H1 (cell line): ENCODE measurements around the gene GDPD3. TPM values are rescaled to one million over a fixed set of nuclear protein-coding genes. Genes with fewer than 3 reads are reported as not detected.

Experiments
- CTCF ChIA-PET: fragments of 300-600 bp; sonication (Branson Sonifier 250); formaldehyde crosslinking; loops from one replicate; lab custom pipeline; 2021; ENCODE audit not compliant: partially characterized antibody; lab: Charles Lee
- POLR2A ChIA-PET: fragments of 300-600 bp; sonication (Branson Sonifier 250); formaldehyde crosslinking; loops from one replicate; lab custom pipeline; 2021; ENCODE audit warnings: inconsistent platforms; ENCODE audit not compliant: partially characterized antibody; lab: Charles Lee
- DNase-seq, 2 experiments: peaks; one replicate each; pipeline versions ENCODE4 v3.0.0 to v3.0.0-alpha.2; 2010 to 2022; ENCODE audit warnings: low spot score in 2 of 2, low read depth in 1 of 2, mixed read lengths in 1 of 2
- FAIRE-seq: peaks from 2 replicates; lab custom pipeline; 2011; peaks lifted over from hg19 to GRCh38; lab: Jason Lieb, UNC
- H2AFZ ChIP-seq: 2 replicates; pipeline ENCODE4 v1.8.1; 2012; ENCODE audit warnings: low read length, inconsistent platforms
- H2AK5ac ChIP-seq: 2 replicates; pipeline ENCODE4 v1.6.1; 2013; ENCODE audit warnings: low read depth, low read length
- H2BK120ac ChIP-seq: replicated peaks from 2 replicates; pipeline ENCODE3; 2013; ENCODE audit warnings: low read depth, low read length, inconsistent platforms
- H2BK12ac ChIP-seq: 2 replicates; pipeline ENCODE4 v1.6.1; 2013; ENCODE audit warnings: low read depth, low read length
- H2BK15ac ChIP-seq: 2 replicates; pipeline ENCODE4 v1.6.1; 2013; ENCODE audit warnings: low read length
- H2BK20ac ChIP-seq: 2 replicates; pipeline ENCODE4 v1.6.1; 2013; ENCODE audit warnings: low read length
- H2BK5ac ChIP-seq: 2 replicates; pipeline ENCODE4 v1.6.1; 2013; ENCODE audit warnings: low read depth, low read length
- H3K14ac ChIP-seq: 2 replicates; pipeline ENCODE4 v1.6.1; 2013; ENCODE audit warnings: inconsistent platforms; ENCODE audit not compliant: insufficient read length
- H3K18ac ChIP-seq: 2 replicates; pipeline ENCODE4 v1.6.1; 2013; ENCODE audit warnings: low read length; ENCODE audit errors: extremely low read depth
- H3K23ac ChIP-seq: 2 replicates; pipeline ENCODE4 v1.6.1; 2013; ENCODE audit warnings: inconsistent platforms; ENCODE audit not compliant: insufficient read length
- H3K23me2 ChIP-seq: 2 replicates; pipeline ENCODE4 v1.6.1; 2013; ENCODE audit warnings: low read depth, low read length
- H3K27ac ChIP-seq: 2 replicates; pipeline ENCODE4 v1.6.1; 2011; ENCODE audit warnings: low read depth, low read length, inconsistent platforms
- H3K27me3 ChIP-seq, 4 experiments: replicated peaks in 1 of 4; 1 replicate in 1 of 4; 2 replicates in 3 of 4; pipeline versions ENCODE4 v1.6.1 to v1.8.1; 2011 to 2013; ENCODE audit warnings: low read length in 3 of 4, mild to moderate bottlenecking in 3 of 4, inconsistent platforms in 2 of 4, mixed read lengths in 2 of 4, moderate library complexity in 1 of 4; ENCODE audit not compliant: control insufficient read depth in 3 of 4, insufficient read depth in 3 of 4; ENCODE audit errors: extremely low read depth in 1 of 4
- H3K36me3 ChIP-seq, 4 experiments: 2 replicates each; pipeline versions ENCODE4 v1.6.1 to v1.8.1; 2011 to 2013; ENCODE audit warnings: mild to moderate bottlenecking in 4 of 4, low read length in 3 of 4, moderate library complexity in 2 of 4, control low read depth in 1 of 4, inconsistent platforms in 1 of 4; ENCODE audit not compliant: insufficient read depth in 4 of 4, control insufficient read depth in 2 of 4
- H3K4ac ChIP-seq: replicated peaks from 2 replicates; pipeline ENCODE3; 2013; ENCODE audit warnings: low read length, low read depth, mixed read lengths, inconsistent platforms; ENCODE audit not compliant: insufficient read length
- H3K4me1 ChIP-seq, 4 experiments: replicated peaks in 1 of 4; 1 replicate in 1 of 4; 2 replicates in 3 of 4; pipeline versions ENCODE4 v1.6.1 to v1.8.1; 2011 to 2013; ENCODE audit warnings: low read length in 3 of 4, inconsistent platforms in 2 of 4, mixed read lengths in 1 of 4; ENCODE audit not compliant: insufficient read depth in 4 of 4, control insufficient read depth in 3 of 4
- H3K4me2 ChIP-seq, 2 experiments: 2 replicates each; pipeline versions ENCODE4 v1.6.1 to v1.8.1; 2011 to 2013; ENCODE audit warnings: low read depth in 2 of 2, low read length in 2 of 2, control low read depth in 1 of 2, inconsistent platforms in 1 of 2, mild to moderate bottlenecking in 1 of 2; ENCODE audit not compliant: insufficient read depth in 1 of 2
- H3K4me3 ChIP-seq, 4 experiments: fragments of 200-600, 300-600 bp in 1 of 4; sonication (generic), shearing (Covaris generic), sonication (Bioruptor Twin) in 1 of 4; 2 replicates each; pipeline versions ENCODE4 v1.5.1 to v1.8.1; 2011 to 2016; ENCODE audit warnings: low read length in 4 of 4, low read depth in 3 of 4, control low read depth in 2 of 4, inconsistent platforms in 2 of 4, mild to moderate bottlenecking in 2 of 4, mixed read lengths in 1 of 4, moderate library complexity in 1 of 4; ENCODE audit not compliant: insufficient read depth in 2 of 4; ENCODE audit errors: extremely low read depth in 1 of 4
- H3K56ac ChIP-seq: replicated peaks from 2 replicates; pipeline ENCODE3; 2013; ENCODE audit warnings: low read depth, mild to moderate bottlenecking, mixed read lengths, low read length, inconsistent platforms; ENCODE audit not compliant: insufficient read length
- H3K79me1 ChIP-seq: 2 replicates; pipeline ENCODE4 v1.6.1; 2013; ENCODE audit warnings: low read depth, low read length, control low read depth
- H3K79me2 ChIP-seq, 2 experiments: 2 replicates each; pipeline versions ENCODE4 v1.6.1 to v1.8.1; 2012 to 2013; ENCODE audit warnings: low read length in 2 of 2, mild to moderate bottlenecking in 2 of 2, inconsistent platforms in 1 of 2; ENCODE audit not compliant: insufficient read depth in 2 of 2, control insufficient read depth in 1 of 2
- H3K9ac ChIP-seq, 4 experiments: replicated peaks in 1 of 4; 1 replicate in 1 of 4; 2 replicates in 3 of 4; pipeline versions ENCODE4 v1.6.1 to v1.8.1; 2011 to 2013; ENCODE audit warnings: low read depth in 3 of 4, low read length in 3 of 4, control low read depth in 2 of 4, mild to moderate bottlenecking in 2 of 4, moderate library complexity in 2 of 4, inconsistent platforms in 1 of 4; ENCODE audit errors: extremely low read depth in 1 of 4
- H3K9me3 ChIP-seq, 2 experiments: 2 replicates each; pipeline versions ENCODE4 v1.6.1 to v1.8.1; 2012 to 2013; ENCODE audit warnings: mild to moderate bottlenecking in 2 of 2, moderate library complexity in 2 of 2, control low read depth in 1 of 2, inconsistent platforms in 1 of 2, low read depth in 1 of 2, low read length in 1 of 2, mixed read lengths in 1 of 2; ENCODE audit not compliant: insufficient read depth in 2 of 2
- H4K20me1 ChIP-seq, 2 experiments: replicated peaks in 1 of 2; 2 replicates each; pipeline versions ENCODE3 to v1.8.1; 2011 to 2013; ENCODE audit warnings: inconsistent platforms in 2 of 2, low read length in 2 of 2, mild to moderate bottlenecking in 1 of 2; ENCODE audit not compliant: insufficient read depth in 2 of 2, control insufficient read depth in 1 of 2
- H4K5ac ChIP-seq: 2 replicates; pipeline ENCODE4 v1.6.1; 2013; ENCODE audit warnings: low read length, low read depth, mixed read lengths, inconsistent platforms; ENCODE audit not compliant: insufficient read length
- H4K8ac ChIP-seq: 2 replicates; pipeline ENCODE4 v1.8.0; 2013; ENCODE audit warnings: mild to moderate bottlenecking, moderate library complexity, low read length, inconsistent platforms; ENCODE audit not compliant: insufficient read depth; ENCODE audit errors: extremely low read depth
- H4K91ac ChIP-seq: replicated peaks from 2 replicates; pipeline ENCODE3; 2013; ENCODE audit warnings: low read length, mixed read lengths, inconsistent platforms; ENCODE audit not compliant: insufficient read length
- SIX5 ChIP-seq: IDR thresholded peaks from 2 replicates; pipeline ENCODE4 v1.6.1; 2011; ENCODE audit warnings: mild to moderate bottlenecking, low read depth, low read length
- SP1 ChIP-seq: IDR thresholded peaks from 2 replicates; pipeline ENCODE4 v1.6.1; 2011; ENCODE audit warnings: low read depth, low read length
- TEAD4 ChIP-seq: IDR thresholded peaks from 2 replicates; pipeline ENCODE4 v1.6.1; 2012; ENCODE audit warnings: low read depth, low read length, inconsistent platforms, mixed read lengths
- WGBS, 2 experiments: shearing (Covaris generic) in 1 of 2; methylation state at CpG; one replicate each; pipeline versions ENCODE4 v1.1.6 to v1.1.7; 2013 to 2015; ENCODE audit warnings: low lambda C conversion rate in 2 of 2, mixed read lengths in 2 of 2, inconsistent platforms in 1 of 2, low coverage in 1 of 2, missing lambda C conversion rate in 1 of 2; ENCODE audit not compliant: insufficient replicate concordance in 2 of 2, insufficient coverage in 1 of 2, insufficient read length in 1 of 2; ENCODE audit errors: extremely low coverage in 1 of 2, missing lambda C conversion rate in 1 of 2; 5-methylcytosine and 5-hydroxymethylcytosine counted together
- polyA plus RNA-seq, 7 experiments: library from polyadenylated mRNA; depleted of rRNA in 3 of 7; stranded (reverse) in 5 of 7; unstranded in 2 of 7; fragments of >200 nt in 5 of 7; fragments of 200-250 nt in 2 of 7; gene quantifications; 1 replicate in 5 of 7; 2 replicates in 1 of 7; 4 replicates in 1 of 7; pipeline versions ENCODE4 v1.2.1 to v1.2.3, GENCODE V29; 2011 to 2013; ENCODE audit warnings: missing spikeins in 2 of 7, mixed read lengths in 2 of 7
- total RNA-seq: library from RNA; stranded (reverse); fragmentation: NEBNext Ultra II Directional; extraction: Animal tissue kit (Norgen Biotek cat#: 25700); gene quantifications from 2 replicates; pipeline ENCODE4 v1.2.1, GENCODE V29; 2021

The GDPD3 gene
- total and polyA plus RNA-seq, 2 of the 8 experiments (the other 6 are each of a cell fraction or from before 2014, with no cell fraction given) = 0.20 TPM; not detected in 1

GRCh38 chr16:30069611-30070462 lies 43.5 kb downstream of the GDPD3 start:
- H3K79me2 ChIP-seq = peaks cover 15 to 30% of the 10 kb centered on the region in 2 experiments
- no peak for FAIRE-seq
- no peak for TF ChIP-seq SIX5
- TF ChIP-seq SP1 = peak; percentile 1; the same call in 1 of the 2 replicates
- no peak for TF ChIP-seq TEAD4
- TF ChIP-seq, all 59 proteins: peak for 1
- Histone ChIP-seq H3K23me2 (peaks cover 7% of the 10 kb centered on the region; the same call in 1 of the 2 replicates), H3K4ac (no peak overlapping the region), H3K9me3 (no peaks in the 10 kb centered on the region), H3K36me3 (peaks cover 19 to 54% (median 47%) of the 10 kb centered on the region in 4 experiments), H4K20me1 (peaks cover 16 to 35% of the 10 kb centered on the region in 2 experiments), H3K9ac (no peak overlapping the region), H3K79me1 (peaks cover 9% of the 10 kb centered on the region; the same call in 1 of the 2 replicates), H3K18ac (no peak overlapping the region), H3K27me3 (no peaks in the 10 kb centered on the region), H2BK20ac (no peak overlapping the region), H4K91ac (no peak overlapping the region), H2BK15ac (no peak overlapping the region), H3K56ac (no peak overlapping the region), H3K27ac (no peak overlapping the region), H3K23ac (no peak overlapping the region), H4K8ac (peak overlapping the region; percentile 4; the same call in 1 of the 2 replicates), H3K4me1 (peaks cover 0 to 14% (median 6%) of the 10 kb centered on the region in 4 experiments; a peak in 6 of 7 replicates), H3K14ac (no peak overlapping the region), H2BK120ac (no peak overlapping the region), H2AFZ (no peak overlapping the region), H3K4me3 (no peak overlapping the region), H2AK5ac (no peak overlapping the region), H4K5ac (no peak overlapping the region), H2BK5ac (no peak overlapping the region), H3K4me2 (no peak overlapping the region), H2BK12ac (no peak overlapping the region)
- ChIA-PET POLR2A (interaction anchor here (0.6 to 21.2 kb wide), 5 partner anchors 8 to 109 kb away, joined by 3 to 353 read pairs (median 88); partner anchors contain the start of genes PPP4C, TBX6 and YPEL3), CTCF (interaction anchor here (0.7 to 7.3 kb wide), 5 partner anchors 13 to 117 kb away, joined by 3 to 51 read pairs (median 5); partner anchors contain the start of gene TBX6)
- DNase-seq = no peak
- 96% methylated on average over 31 of the region's 31 CpGs; no CpG with 5 or more reads in 1 of the 2 experiments for WGBS, 2 experiments
